GM18511 (cell line): ENCODE data around the gene STXBP2.

Experiments used
- ATAC-seq: cut with Tn5 transposase; IDR thresholded peaks from one replicate; pipeline ENCODE4 v1.9.1; 2021; ENCODE audit warnings: mild to moderate bottlenecking, moderate library complexity; ENCODE audit not compliant: unreplicated experiment

STXBP2 gene

DNA sequence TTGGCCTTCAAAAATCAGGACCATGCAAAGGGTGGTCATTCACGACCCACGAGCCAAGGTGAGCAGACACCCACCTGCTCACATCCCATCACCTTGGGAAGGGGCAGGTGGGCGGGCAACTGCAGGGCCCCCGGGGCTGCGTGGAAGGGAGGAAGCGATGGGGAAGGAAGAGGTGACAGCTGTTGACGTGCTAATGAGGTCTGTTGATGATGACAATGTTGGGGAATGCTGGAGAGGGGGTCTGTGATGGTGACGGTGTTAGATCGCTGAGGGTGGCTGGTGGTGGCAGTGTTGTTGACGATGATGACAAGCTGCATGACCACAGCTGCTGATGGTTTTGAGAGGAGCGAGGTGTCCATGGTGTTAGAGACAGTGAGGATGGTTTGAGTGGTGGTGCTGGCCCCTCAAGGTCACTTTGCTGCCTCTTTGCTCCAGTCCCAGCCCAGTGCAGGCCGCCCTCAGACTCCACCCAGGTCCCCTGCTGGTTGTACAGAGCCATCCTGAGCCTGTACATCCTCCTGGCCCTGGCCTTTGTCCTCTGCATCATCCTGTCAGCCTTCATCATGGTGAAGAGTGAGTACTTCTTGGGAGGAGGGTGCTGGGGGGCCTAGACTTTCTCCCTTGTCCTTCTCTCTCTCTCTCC, 40.9 kb downstream of the STXBP2 start:
- ATAC-seq, result no peak

- no peak for ATAC-seq
Measured at GRCh38 chr19:7678971-7679751, 42.3 kb downstream of the STXBP2 start.

GRCh38 chr19:7679771-7680605, 43.1 kb downstream of the STXBP2 start:
- ATAC-seq, result no peak

GRCh38 chr19:7680606-7681339, 43.9 kb downstream of the STXBP2 start, which contains the start of gene TRAPPC5:
TRAPPC5 (plus strand) TSS chr19:7680833; CDS start chr19:7682254, 1,421 bp downstream.
- ATAC-seq, result peak; percentile 56

GRCh38 chr19:7681340-7682174, 44.6 kb downstream of the STXBP2 start:
- peak; percentile 50 for ATAC-seq

DNA sequence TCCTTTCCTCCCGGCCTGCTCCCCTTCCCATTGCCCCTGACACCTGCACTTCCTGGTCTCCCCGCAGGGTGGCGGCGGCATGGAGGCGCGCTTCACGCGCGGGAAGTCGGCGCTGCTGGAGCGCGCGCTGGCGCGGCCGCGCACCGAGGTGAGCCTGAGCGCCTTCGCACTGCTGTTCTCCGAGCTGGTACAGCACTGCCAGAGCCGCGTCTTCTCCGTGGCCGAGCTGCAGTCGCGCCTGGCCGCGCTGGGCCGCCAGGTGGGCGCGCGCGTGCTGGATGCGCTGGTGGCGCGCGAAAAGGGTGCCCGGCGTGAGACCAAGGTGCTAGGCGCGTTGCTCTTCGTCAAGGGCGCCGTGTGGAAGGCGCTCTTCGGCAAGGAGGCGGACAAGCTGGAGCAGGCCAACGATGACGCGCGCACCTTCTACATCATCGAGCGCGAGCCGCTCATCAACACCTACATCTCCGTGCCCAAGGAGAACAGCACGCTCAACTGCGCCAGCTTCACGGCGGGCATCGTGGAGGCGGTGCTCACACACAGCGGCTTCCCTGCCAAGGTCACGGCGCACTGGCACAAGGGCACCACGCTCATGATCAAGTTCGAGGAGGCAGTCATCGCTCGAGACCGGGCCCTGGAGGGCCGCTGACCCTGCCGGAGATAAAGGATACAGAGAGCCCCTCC, 45.4 kb downstream of the STXBP2 start:
- ATAC-seq, result no peak

GRCh38 chr19:7685546-7686445, 48.9 kb downstream of the STXBP2 start:
- no peak for ATAC-seq

GRCh38 chr19:7687177-7687576, 50.3 kb downstream of the STXBP2 start:
- no peak for ATAC-seq

GRCh38 chr19:7689165-7689564, 52.3 kb downstream of the STXBP2 start:
- ATAC-seq, result no peak

GRCh38 chr19:7690779-7691258, 53.9 kb downstream of the STXBP2 start:
- ATAC-seq, result no peak

DNA sequence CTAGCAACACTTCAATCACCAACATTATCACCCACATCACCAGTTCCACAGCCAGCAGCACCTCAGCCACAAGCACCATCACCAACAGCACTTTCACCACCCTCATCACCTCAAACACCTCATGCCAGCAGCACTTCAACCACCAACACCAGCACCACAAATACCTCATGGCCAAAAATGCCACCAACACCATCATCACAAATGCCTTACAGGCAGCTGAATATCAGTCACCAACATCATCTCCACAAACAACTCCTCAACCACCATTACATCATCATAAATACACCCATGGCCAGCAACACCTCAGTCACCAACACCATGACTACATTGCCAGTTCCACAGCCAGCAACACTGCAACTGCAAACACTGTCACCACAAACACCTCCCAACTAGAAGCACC, 54.6 kb downstream of the STXBP2 start:
- ATAC-seq, result no peak

GRCh38 chr19:7692417-7693088, 55.6 kb downstream of the STXBP2 start:
- no peak for ATAC-seq

DNA sequence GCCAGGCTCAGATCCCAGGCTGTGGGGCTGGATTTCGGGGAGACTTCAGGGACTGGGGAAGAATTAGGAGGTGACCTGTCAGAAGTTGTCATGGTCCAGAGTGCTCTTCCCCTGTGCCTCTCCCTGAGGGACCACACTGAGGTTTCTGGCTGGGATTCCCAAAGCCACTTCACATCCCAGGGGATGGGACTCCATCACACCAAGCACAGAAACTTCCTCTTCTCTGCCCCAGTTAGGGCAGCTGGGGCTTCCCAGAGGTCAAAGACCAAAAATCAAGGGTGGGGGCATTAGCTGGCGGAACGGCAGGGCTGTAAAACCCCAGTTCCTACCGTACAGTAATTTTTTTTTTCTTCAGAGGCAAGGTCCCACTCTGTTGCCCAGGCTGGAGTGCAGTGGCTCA, 57.6 kb downstream of the STXBP2 start:
- ATAC-seq, result no peak
